ENCODE results near the gene CMTM7.

- TF ChIP-seq CTCF (IDR thresholded peaks at IDR 0.05) (no peak), POLR2A (IDR thresholded peaks at IDR 0.05) (no peak)
These were observed 15.5 kb upstream of the CMTM7 start for GRCh38 chr3:32376115-32376514.

All from thyroid gland (tissue), 4 donors.